ENCODE data around the gene NSF.
"Not testable (repeated sequence)": the region's sequence is repeated elsewhere in the genome, so short reads cannot be mapped to it uniquely, and the experiment has no call there.

The NSF gene

DNA sequence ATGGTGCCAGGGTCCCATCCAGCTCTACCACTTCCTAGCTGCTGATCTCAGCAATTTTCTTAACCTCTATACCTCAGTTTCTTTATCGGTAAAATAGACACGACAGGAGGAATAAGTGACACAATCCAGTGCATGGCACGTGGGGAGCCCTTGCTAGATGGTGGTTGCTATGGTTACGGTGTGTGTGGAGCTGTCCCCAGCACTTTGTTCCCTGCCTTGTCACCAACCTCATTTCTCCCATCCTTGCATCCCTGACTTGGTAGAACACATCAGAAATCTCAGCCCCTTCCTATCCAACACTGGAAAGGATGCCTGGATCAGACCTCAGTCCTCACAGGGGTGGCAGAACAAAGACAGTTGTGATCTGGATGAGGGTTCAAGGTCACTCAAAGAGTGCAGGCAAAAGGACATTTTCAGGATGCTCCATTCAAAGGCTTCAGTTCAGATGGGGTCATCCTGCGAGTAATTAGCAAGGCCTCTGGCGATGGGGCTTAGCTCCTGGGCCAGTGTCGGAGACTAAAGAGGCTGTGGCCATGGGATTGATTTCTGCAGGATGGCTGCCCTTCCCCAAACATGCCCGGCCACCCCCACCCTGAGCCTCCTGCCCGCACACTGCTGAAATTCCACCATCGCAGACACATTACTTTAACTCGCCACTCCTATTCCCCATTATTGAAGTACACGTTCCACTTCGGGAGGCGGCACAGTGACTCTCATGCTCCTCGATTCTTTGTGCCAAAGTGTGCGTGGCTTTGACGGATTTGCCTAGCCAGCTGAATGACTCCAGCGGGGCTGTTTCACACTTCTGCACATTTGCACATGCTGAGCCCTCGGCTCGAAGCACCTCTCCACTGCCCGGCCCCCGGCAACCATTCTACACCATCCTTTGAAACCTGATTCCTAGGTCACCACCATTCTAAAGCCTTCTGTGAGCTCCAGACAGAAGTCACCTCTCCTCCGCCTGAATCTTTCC, 187.8 kb downstream of the NSF start:
- no peak for DNase-seq

- DNase-seq: no peak
Measured at GRCh38 chr17:46780003-46780373, 189.5 kb downstream of the NSF start.

DNA sequence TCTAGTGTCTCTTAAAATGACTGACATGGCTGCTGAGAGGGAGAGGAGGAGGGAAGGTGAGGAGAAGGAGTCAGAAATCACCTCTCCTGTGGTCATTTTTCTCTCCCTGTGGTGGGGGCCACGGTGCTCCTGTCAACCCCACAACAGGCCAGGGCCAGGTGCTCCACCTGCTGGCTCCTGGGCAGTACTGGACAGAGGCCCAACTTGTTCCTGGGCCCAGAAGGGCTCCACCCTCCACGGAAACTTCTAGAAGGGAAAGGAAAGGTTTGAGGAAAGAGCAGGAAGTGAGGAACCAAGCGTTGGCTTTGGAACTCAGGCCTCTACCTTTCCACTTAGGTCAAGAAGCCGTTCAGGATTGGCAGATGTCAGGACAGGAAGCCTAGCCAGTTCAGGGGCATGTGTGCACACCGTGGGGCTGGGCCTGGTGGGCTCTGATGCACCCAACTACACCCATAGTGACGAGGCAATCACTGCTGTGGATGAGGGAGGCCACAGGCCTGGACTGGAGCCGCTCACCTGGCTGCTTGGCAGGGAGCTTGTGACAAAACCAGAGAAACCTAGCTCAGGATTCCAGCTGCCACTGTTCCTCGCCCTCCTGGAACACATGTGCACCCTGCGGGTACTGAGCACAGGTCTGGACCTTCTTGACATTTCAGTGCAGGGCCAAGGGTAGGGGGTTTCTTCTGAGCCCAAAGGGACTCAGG, 191.9 kb downstream of the NSF start:
- no peak for DNase-seq

GRCh38 chr17:46783031-46783593, 192.6 kb downstream of the NSF start:
- no peak for DNase-seq

DNA sequence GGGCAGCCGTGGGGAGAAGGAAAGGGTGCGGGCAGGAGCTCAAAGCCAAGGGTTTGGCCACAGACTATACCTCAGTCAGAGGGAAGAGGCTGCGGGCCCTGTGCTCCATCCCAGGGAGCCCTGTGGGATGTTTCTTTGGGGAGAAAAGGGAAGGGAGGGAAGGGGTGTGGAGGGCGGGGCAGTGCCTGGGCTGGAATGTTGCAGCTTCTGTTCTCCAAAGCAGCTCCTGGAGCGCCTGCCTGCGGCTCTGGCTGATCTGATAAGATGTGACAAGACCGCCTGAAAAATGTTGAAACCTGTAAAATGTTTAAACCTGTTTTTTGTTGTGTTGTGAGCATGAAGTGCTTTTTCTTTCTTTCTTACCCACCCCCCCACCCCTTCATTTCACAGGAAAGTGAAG, 195.2 kb downstream of the NSF start:
- DNase-seq: no peak

GRCh38 chr17:46787478-46787877, 197.0 kb downstream of the NSF start:
- no peak for DNase-seq

GRCh38 chr17:46788300-46788699, 197.8 kb downstream of the NSF start:
- DNase-seq: no peak

- no peak for DNase-seq
Measured at GRCh38 chr17:46788796-46789195, 198.3 kb downstream of the NSF start.

DNA sequence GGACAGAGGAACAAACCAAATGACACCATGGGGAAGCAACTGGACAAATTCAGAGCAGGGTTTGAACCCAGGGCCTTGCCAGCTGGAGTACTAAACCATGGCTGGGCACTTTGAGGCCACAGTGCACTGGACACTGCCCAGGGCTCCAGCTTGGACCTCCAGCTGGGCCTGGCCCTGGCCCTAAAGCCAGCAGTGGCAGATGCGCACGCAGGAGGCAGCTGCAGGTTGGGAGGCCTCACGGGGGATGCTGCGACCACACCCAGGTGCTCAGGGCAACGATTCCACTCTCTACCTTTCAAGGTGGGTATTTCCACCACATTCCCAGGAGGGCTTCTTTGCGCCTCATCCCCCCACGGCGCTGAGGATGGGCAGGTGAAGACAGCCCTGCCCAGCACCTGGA, 199.1 kb downstream of the NSF start:
- no peak for DNase-seq

DNA sequence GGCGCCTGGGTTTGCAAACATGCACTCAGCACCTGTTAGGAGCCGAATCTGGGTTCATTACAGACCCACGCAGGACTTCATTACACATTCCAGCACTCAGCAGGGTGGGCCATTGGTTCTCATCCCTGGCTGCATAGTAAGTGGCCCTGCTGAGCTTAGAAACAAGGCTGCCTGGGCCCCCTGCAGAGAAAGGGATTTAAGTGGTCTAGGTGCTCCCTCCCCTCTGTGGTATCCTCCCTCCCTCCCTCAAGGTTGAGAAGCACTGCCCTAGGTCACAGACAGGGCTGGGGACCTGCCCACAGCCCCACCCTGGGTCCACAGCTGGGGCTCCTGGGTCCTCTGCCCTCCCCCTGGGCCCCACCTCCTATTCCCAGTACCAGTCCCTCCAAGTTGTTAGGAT, 199.7 kb downstream of the NSF start:
- DNase-seq: no peak

- no peak for DNase-seq
Measured at GRCh38 chr17:46791531-46791930, 201.1 kb downstream of the NSF start.

DNA sequence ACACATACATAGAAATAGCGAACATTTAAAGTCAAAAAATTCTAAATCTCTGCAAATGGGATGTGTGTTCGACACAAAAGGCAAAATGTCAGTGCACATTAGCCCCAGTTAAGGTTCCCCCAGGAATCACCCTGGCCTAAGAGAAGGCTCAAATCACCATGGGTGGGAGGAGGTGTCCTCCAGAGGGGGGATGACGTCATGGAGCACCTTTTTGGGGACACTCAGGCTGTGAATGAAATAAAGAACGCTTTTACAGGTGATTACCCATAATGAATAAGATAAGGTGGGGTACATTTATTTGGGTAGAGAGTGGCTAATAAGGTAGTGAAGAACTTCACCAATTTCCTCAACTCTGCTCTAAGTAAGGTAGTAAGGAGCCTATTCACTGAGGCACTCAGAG, 201.6 kb downstream of the NSF start:
- no peak for DNase-seq

DNA sequence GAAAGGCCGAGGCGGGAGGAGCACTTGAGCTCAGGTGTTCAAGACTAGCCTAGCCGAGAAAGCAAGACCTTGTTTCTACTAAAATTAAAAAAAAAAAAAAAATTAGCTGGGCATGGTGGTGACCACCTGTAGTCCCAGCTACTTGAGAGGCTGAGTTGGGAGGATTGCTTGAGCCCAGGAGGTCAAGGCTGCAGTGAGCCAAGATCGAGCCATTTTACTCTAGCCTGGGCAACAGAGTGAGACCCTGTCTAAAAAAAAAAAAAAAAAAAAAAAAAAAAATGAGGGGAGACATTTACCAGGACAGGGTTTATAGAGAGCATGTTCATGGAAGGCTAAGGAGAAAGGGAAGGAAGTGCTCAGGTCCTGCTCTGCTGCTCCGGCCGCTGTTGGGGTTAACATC, 202.6 kb downstream of the NSF start:
- DNase-seq: not testable (repeated sequence)

DNA sequence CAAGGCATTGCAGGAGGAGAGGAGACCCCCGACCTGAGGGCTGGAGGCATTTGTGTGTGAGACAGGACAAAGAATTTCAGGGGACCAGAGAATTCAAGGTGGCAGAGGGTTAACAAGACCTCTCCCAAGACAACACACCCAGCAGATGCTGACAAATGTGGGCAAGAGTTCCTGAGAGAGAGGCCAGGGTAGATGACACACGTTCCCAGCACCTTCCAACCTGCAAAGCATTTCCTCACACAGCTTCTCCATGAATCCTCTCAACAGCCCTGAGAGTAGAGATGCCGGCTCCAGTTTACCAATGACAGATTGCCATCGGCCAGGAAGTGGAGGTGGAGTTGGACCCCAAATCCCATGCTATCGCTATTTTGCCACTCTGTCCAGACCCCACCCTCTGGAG, 203.1 kb downstream of the NSF start:
- DNase-seq: no peak

- DNase-seq: no peak
Measured at GRCh38 chr17:46794318-46794717, 203.8 kb downstream of the NSF start.

DNA sequence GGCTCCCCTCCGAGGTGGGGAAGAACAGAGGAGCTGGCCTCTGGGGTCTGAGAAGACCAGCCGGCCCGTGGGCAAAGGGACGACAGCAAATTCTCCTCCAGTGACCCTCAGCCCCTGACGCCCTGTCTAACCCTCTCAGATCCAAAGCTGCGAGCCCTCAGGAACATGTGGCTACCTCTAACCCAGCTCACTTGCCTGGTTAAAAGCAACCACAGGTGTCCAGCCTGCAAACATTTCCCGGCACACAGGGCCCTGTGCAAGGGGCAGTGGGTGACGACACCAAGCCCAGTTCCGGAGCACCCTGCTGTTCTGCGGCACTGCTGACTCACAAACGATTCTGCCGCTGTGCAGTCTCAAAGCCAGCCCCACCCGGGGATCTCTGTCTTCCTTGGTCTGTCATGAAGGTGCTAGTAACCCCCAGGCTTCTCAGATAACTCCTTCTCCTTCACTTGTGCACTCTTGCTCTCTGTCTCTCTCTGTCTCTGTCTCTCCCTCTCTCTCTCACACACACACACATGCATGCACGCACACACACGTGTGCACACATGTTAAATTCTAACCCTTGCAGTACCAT, 205.0 kb downstream of the NSF start:
- DNase-seq: no peak

DNA sequence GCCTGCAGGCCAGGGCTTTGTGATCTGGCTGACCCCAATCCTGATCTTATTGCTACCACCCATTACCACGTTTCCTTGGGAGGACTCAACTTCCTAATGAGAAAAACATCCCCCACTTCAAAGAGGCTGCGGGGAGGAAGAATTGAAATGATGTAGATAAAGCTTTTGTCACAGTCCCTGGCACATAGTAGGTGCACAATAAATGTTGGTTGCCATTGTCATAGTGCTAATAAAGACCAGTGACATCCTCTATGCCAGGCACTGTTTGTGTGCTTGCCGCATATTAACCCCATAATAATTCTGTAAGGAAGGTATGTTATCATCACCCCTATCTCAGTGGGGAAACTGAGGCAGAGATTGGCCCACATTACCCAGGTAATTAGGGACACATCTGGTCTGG, 205.6 kb downstream of the NSF start:
- DNase-seq: no peak

DNA sequence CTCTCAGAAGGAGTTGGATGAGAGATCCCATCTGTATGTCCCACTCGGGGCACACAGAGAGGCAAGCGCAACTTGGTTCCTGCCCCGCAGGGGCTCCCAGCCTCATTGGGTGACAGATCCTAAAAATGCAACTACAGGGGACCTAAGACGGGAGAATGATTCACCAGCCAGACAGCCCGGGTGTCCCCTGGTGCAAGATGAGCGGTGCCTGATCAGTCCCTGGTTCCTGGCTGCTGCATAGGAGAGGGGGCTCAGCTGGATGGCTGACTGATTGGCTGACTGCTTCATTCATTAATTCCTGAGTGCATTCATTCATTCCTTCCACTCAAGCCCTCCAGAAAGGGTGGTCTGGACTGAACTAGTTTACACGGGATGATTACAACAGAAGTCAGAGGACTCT, 206.1 kb downstream of the NSF start:
- no peak for DNase-seq

DNA sequence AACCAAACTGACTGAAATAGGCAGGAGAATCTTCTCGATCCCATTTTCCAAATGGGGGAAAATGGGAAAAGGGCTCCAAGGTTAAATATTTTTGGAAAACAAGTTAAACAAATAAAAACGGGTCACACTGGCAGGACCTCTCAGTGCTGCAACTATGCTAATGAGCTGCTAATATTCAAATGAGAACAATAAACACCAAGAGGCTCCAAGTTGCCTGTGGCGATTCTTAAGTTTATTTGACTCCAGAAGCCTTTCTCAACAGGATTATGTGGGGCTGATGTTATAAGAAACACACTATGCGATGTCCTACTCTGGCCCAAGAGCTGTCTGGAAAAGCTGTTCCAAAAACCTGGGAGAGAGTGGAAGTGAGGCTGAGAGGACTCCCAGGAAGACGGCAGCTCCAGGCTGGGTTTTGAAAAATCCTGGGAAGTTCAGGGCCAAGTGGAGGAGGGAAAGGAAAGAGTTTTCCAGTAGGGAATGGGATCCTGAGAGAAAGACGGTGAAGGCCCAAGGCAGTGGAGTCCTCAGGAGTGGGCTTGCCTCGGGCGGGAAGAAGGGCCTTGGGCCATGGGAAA, 206.6 kb downstream of the NSF start:
- DNase-seq: no peak

DNA sequence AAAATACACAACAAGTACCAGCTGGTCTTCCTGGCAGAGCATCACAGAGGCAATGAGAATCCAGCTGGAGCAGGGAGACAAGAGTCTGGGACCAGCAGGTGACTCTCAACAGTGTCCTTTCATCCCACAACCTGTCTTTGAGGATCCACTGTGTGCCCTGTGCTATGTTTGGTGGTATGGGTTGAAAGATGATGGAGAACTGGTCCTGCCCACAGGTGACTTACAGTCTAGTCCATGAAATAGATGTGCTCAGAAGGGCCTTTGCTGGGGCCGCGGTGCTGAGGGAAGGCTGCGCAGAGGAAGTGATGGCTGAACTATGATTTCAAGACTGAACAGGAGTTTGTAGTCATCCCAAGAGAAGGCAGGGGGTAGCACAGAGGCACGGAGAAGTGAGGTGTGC, 210.1 kb downstream of the NSF start:
- DNase-seq: no peak

DNA sequence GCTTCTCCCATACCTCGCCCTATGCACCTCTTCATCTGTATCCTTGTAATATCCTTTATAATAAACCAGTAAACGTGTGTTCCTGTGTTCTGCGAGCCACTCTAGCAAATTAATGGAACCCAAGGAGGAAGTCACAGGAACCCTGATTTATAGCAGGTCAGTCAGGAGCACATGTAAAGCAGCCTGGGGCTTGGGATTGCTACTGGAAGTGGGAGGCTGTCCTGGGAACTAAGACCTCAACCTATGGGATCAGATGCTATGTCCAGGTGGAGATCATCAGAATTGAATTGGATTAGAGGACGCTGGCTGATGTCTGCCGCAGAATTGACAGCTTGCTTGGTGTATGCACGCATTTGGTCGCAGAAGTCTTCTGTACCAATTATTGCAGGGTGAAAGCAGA, 212.3 kb downstream of the NSF start:
- DNase-seq: no peak

DNA sequence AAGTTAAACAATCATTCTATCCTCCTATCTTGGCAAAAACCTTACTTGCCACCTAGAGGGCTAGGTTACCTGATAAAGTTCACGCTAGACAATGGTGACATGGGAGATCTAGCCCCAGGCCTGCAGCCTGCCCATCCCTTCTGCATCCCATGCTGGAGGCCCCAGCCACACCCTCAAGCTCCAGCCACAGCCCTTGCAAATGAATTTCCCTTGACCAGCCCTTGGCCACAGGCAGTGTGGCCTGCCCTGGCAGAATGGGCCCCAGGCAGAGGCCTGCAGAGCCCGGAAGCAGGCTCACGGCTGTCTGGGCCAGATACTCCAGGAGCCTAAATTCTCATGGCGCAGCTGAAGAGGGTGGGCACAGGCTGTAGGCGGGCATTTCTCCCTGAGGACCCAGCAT, 213.1 kb downstream of the NSF start:
- DNase-seq: no peak

DNA sequence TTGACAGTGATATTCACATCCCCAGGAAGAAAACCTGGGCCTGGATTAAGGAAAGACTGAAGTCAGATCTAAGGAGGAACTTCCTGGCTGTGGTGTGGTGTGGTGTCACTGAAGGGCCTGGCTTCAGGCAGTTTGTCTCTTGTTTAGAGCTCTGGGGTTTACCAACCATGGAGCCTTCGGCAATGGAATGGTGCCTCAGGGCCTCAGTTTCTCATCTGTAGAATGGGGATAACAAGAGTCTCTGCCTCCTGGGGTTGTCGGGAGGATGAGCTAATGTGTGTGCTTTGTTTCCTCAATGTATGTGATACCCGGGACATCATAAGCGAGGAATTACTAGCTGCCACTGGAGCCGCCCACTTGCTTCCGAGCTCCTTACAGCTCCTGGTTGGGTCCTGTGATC, 215.3 kb downstream of the NSF start:
- DNase-seq: no peak

Data from NCI-H187 (cell line).